ENCODE measurements around the gene COL8A2.
A peak's percentile ranks its signal among the peaks of the same experiment; 100 is the strongest.

COL8A2 gene

GRCh38 chr1:36111151-36111550, 13.9 kb downstream of the COL8A2 start:
- DNase-seq (ENCODE audit: low read depth) = no peak

DNA sequence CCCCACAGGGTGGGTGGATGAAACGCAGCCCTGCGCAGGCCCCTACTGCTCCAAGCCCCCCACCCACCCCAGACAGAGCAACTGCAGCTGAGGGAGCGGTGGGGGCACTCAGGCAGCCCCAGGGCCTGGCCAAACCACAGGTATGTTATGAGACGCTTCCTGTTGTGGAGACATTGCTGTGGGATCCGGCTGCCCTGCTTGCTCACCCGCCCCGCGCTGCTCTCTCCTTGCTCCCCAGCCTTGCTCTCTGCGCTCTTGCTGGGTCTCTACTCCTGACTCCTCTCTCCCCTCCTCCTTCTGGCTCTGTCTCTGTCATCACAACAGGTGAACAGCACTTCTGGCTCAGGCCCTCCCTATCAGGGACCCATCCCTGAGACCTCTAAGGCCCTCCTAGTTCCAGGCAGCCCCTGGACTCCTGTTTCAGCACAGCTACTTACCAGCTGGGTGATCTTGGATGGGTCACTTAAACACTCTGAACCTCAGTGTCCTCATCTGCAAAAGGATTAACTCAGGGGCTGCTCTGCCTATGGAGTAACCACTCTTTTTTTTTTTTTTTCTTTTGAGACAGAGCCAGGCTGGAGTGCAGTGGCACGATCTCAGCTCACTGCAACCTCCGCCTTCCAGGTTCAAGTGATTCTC, 15.9 kb downstream of the COL8A2 start:
- no peak for DNase-seq (ENCODE audit: low read depth)

DNA sequence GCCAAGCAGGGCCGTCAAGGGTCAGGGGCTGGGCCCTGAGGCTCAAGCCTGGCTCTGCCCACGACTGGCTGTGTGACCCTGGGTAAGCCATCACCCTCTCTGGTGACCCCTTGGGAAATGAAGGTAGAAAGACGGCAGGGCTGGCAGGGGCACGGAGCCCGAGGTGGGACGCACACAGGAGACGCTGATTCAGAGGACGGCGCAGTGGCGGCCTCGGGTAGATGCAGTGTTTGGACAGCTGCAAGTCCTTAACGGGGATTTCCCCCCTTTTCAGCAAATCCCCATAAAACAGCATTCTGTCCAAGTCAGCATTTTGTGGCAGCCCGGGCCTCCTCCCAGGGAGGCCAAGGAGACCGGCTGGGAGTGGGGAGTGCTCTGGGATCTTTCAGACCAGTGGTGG, 16.7 kb downstream of the COL8A2 start:
- DNase-seq (ENCODE audit: low read depth) = peak; percentile 76

GRCh38 chr1:36107394-36107793, 17.6 kb downstream of the COL8A2 start:
- DNase-seq (ENCODE audit: low read depth) = no peak

- no peak for DNase-seq (ENCODE audit: low read depth)
These were observed 18.8 kb downstream of the COL8A2 start for GRCh38 chr1:36106269-36106668.

GRCh38 chr1:36101546-36101945, 23.5 kb downstream of the COL8A2 start:
- no peak for DNase-seq (ENCODE audit: low read depth)

- DNase-seq (ENCODE audit: low read depth) = no peak
These were observed 24.6 kb downstream of the COL8A2 start for GRCh38 chr1:36100376-36100775.

GRCh38 chr1:36099681-36100341, 25.2 kb downstream of the COL8A2 start:
- DNase-seq (ENCODE audit: low read depth) = no peak

DNA sequence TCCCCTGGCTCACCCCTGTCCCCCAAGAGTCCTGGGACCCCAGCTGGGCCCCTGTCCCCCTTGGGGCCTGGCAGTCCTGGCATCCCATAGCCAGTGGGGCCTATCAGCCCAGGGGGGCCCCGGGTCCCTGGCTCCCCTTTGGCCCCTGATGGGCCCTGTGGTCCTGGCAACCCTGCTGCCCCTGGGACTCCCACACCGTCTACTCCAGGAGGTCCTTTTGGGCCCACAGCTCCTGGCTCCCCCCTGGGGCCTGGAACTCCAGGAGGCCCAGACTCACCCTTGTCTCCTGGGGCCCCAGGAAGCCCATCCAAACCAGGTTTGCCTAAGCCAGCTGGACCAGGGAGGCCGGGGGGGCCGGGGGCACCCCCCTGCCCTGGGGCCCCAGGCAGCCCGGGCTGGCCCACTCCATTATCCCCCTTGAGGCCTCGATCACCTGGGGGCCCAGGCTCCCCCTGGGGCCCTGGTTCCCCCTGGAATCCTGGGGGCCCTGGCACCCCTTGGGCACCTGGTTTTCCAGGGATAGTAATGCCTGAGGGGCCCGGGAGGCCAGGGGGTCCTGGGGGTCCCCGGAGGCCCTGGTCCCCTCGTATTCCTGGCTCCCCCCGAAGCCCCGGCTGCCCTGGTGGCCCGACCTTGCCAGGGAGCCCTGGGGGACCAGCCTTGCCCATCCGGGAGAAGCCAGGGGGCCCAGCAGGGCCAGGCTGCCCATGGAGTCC, 26.2 kb downstream of the COL8A2 start:
- DNase-seq (ENCODE audit: low read depth) = no peak

DNA sequence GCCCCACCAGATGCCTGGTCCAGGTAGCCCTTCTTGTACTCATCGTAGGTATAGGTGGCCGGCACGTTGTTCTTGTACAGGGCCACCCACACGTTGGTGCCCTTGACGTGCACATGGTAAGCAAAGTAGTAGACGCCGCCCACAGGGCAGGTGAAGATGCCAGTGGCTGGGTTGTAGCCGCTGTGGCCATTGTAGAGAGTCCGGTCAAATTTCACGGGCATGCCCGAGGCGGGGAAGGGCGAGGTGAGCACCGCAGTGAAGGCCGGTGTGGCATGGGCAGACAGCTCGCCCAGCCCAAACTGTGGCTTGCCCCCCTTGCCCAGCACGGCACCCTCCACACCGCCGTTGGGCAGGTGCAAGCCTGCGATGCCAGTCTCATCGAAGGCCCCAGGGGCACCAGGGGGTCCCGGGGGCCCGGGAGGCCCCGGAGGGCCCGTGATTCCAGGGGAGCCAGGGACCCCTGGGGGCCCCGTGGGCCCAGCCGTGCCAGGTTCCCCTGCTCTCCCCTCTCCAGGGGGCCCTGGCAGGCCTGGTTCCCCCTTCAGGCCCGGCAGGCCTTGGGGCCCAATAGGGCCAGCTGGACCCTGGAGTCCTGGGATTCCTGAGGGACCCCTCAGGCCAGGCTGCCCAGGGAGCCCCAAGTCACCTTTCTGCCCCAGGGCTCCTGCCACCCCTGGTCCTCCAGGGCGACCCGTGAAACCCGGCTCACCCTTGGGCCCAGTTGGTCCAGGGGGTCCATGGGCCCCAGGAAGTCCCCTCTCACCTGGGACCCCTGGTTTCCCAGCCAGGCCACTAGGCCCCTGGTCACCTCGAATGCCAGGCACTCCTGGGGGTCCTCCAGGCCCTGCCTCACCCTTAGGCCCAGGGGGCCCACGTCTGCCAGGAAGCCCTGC, 27.1 kb downstream of the COL8A2 start:
- no peak for DNase-seq (ENCODE audit: low read depth)

DNA sequence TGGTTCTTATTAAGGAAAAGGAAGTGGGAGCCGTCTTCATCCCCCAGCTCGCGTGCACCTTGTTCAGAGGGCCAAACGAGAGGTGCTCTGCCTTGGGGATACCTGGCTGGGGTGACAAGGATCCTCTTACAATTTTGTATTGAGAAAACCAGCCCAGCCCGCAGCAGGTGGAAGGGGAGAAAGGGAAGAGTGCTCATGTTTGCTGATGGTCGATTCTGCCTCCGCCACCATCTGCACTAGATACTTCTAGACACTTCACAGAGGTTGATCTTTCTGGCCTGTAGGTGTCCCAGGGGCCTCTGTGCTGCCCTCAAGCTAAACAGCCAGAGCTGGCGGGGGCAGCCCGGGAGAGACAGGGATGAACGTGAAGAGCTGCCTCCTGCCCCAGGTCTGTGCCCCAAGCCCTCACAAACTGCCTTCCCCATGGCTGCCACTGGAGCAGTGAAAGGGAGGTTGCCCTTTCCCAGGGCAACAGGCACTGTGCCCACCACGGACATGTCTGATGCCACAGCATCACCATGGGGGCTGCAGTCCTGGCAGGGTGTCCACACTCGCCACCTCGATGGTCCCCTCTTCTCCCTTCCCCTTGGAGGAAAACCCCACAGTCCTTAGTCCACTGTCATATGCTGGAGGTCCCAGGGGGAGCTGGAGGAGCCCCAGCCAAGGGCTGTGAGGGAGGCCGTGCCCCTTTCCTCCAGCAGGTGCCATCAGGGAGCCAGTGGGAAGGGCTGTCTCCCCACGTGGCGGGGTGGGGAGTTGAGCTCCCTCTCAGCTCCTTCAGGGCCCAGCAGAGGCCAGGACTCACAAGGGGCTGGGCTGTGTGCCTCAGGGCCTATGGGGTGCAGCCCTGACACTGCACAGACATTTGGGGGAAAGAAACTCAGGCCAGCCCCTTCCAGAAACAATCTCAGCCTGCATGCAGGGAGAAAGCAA, 28.3 kb downstream of the COL8A2 start:
- no peak for DNase-seq (ENCODE audit: low read depth)

DNA sequence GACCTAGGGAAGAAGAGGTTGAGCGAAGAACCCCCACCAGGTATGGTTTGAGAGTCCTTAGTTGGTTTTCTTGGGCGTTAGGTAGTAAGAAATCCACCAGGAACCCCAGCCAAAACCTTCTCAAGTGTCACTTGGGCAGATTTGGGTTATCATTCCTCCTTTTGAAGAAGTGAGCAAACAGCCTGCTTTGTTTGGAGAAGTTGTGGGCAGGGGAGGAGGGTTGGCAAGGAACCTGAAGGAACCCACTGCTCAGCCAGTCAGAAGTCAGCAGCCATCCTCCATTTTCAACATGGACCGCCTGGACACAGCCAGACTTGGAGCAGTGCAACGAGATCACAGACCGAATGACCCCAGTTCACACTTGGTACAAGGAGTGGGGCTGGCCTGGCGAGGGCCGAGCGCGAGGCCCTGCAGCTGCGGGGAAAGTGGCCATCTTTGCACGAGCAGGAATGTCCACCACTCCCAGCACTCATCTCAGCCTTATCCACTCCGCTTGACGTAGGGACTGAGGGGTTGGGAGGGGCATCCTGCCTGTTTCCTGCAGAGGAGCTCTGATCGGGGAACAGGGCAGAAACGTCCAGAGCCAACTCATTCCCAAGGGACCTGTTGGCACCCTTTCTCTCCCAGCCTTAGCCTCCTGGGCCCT, 29.1 kb downstream of the COL8A2 start:
- DNase-seq (ENCODE audit: low read depth) = no peak

GRCh38 chr1:36094621-36095061, 30.4 kb downstream of the COL8A2 start:
- DNase-seq (ENCODE audit: low read depth) = no peak

- no peak for DNase-seq (ENCODE audit: low read depth)
These were observed 31.1 kb downstream of the COL8A2 start for GRCh38 chr1:36093929-36094328.

DNA sequence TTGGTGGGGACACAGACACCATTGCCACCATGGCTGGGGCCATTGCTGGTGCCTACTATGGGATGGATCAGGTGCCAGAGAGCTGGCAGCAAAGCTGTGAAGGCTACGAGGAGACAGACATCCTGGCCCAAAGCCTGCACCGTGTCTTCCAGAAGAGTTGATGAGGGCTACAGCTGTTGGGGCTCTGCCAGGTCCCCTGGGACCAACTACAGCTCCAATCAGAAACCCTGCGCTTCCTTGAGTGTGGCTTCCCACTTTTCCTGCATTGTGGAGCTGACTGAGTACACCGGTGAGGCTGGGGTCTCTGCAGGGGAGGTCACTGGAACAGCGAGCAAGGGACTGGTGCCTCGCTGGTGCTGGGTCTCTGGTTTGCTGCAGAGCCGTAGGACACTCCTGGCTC, 31.8 kb downstream of the COL8A2 start:
- no peak for DNase-seq (ENCODE audit: low read depth)

- no peak for DNase-seq (ENCODE audit: low read depth)
These were observed 32.2 kb downstream of the COL8A2 start for GRCh38 chr1:36092798-36093185.

- DNase-seq (ENCODE audit: low read depth) = no peak
These were observed 32.7 kb downstream of the COL8A2 start for GRCh38 chr1:36092166-36092797.

DNA sequence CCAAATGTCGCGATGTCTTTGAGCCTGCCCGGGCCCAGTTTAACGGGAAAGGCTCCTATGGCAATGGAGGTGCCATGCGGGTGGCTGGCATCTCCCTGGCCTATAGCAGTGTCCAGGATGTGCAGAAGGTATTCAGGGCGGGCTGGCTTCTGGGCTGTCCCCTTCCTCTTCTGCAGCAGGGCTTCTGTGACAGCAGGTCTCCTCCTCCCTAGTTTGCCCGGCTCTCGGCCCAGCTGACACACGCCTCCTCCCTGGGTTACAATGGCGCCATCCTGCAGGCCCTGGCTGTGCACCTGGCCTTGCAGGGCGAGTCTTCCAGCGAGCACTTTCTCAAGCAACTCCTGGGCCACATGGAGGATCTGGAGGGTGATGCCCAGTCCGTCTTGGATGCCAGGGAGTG, 33.3 kb downstream of the COL8A2 start:
- no peak for DNase-seq (ENCODE audit: low read depth)

- no peak for DNase-seq (ENCODE audit: low read depth)
These were observed 33.9 kb downstream of the COL8A2 start for GRCh38 chr1:36091141-36091540.
